PC-3 (cell line): Measurements from ENCODE around the gene HAND2. TPM values are rescaled to one million over a fixed set of nuclear protein-coding genes. Genes with fewer than 3 reads are reported as not detected.

Experiments used
- ATAC-seq: fragments of 200-7000 bp; cut with Tn5 transposase; 2 replicates; pipeline ENCODE4 v1.9.1; 2020; ENCODE audit warnings: mild to moderate bottlenecking, moderate library complexity
- BruUV-seq: library from RNA; stranded (reverse); fragments of 400-500 nt; replicated peaks from 2 replicates; lab custom pipeline; 2021; lab: Mats Ljungman, UMichigan
- CTCF ChIA-PET: fragments of 300-600 bp; sonication (Branson Sonifier 250); formaldehyde crosslinking; loops from one replicate; lab custom pipeline; 2022; ENCODE audit warnings: antibody characterized with exemption; lab: Charles Lee
- POLR2A ChIA-PET: fragments of 300-600 bp; sonication (Branson Sonifier 250); formaldehyde crosslinking; loops from one replicate; lab custom pipeline; 2022; ENCODE audit warnings: antibody characterized with exemption; ENCODE audit not compliant: unreplicated experiment; lab: Charles Lee
- DNase-seq: peaks from one replicate; pipeline ENCODE4 v3.0.0-alpha.2; 2015
- H2AFZ ChIP-seq: fragments of 300-600 bp; sonication (generic); 2 replicates; pipeline ENCODE4 v1.6.0; 2016; ENCODE audit warnings: antibody characterized with exemption, low read length
- H3F3A ChIP-seq: fragments of 300-600 bp; sonication (generic); one replicate; pipeline ENCODE4 v1.6.0; 2017; ENCODE audit warnings: antibody characterized with exemption, low read length, control low read depth, mild to moderate bottlenecking; ENCODE audit not compliant: unreplicated experiment
- H3K27ac ChIP-seq: fragments of 300-600 bp; sonication (generic); 2 replicates; pipeline ENCODE4 v1.5.1; 2016; ENCODE audit warnings: mild to moderate bottlenecking, low read length
- H3K27me3 ChIP-seq: fragments of 300-600 bp; sonication (generic); 2 replicates; pipeline ENCODE4 v1.6.1; 2016; ENCODE audit warnings: low read length, mixed read lengths
- H3K36me3 ChIP-seq: fragments of 300-600 bp; sonication (generic); 2 replicates; pipeline ENCODE4 v1.6.1; 2016; ENCODE audit warnings: low read depth, mixed run types, low read length, mixed read lengths
- H3K4me1 ChIP-seq: fragments of 300-600 bp; sonication (generic); 2 replicates; pipeline ENCODE4 v1.5.1; 2016; ENCODE audit warnings: low read length; ENCODE audit not compliant: insufficient read depth
- H3K4me2 ChIP-seq: fragments of 300-600 bp; sonication (generic); 2 replicates; pipeline ENCODE4 v1.6.0; 2016; ENCODE audit warnings: low read length
- H3K4me3 ChIP-seq: fragments of 300-600 bp; sonication (generic); 2 replicates; pipeline ENCODE4 v1.5.1; 2016; ENCODE audit warnings: mild to moderate bottlenecking, low read length, mixed read lengths
- H3K79me2 ChIP-seq: fragments of 300-600 bp; sonication (generic); 2 replicates; pipeline ENCODE4 v1.6.1; 2017; ENCODE audit warnings: low read length, mixed read lengths
- H3K9ac ChIP-seq: fragments of 300-600 bp; sonication (generic); 2 replicates; pipeline ENCODE4 v1.6.0; 2016; ENCODE audit warnings: mild to moderate bottlenecking, low read length
- H3K9me2 ChIP-seq: fragments of 300-600 bp; sonication (generic); replicated peaks from 2 replicates; pipeline ENCODE4 v1.6.1; 2016; ENCODE audit warnings: mixed run types, low read length, mixed read lengths
- H3K9me3 ChIP-seq: fragments of 300-600 bp; sonication (generic); 2 replicates; pipeline ENCODE4 v1.6.1; 2016; ENCODE audit warnings: low read length, mixed read lengths
- H4K20me1 ChIP-seq: fragments of 300-600 bp; sonication (generic); 2 replicates; pipeline ENCODE4 v1.6.1; 2016; ENCODE audit warnings: low read length, mixed read lengths
- EZH2 ChIP-seq: fragments of 300-600 bp; sonication (generic); IDR thresholded peaks from one replicate; pipeline ENCODE4 v1.6.1; 2017; ENCODE audit warnings: antibody characterized with exemption, mild to moderate bottlenecking, low read length; ENCODE audit not compliant: unreplicated experiment
- EZH2phosphoT487 ChIP-seq: fragments of 300-600 bp; sonication (generic); IDR thresholded peaks from 2 replicates; pipeline ENCODE4 v1.6.1; 2018; ENCODE audit warnings: mild to moderate bottlenecking, antibody characterized with exemption, low read length, borderline replicate concordance
- intact Hi-C: fragments of 100-400 bp; cut with micrococcal nuclease; formaldehyde crosslinking; loops from 2 replicates; pipeline ENCODE4 v1.9.0; 2023
- total RNA-seq: library from RNA; depleted of rRNA; stranded (reverse); fragments of >200 nt; gene quantifications from 2 replicates; pipeline ENCODE4 v1.2.3, GENCODE V29; 2014
- TF ChIP-seq, protein P1 (sequence below): fragments of 300-600 bp; sonication (generic); conservative IDR thresholded peaks from 2 replicates; pipeline ENCODE4 v1.5.1; 2017; ENCODE audit warnings: antibody characterized with exemption, low read depth, mild to moderate bottlenecking, low read length

The HAND2 gene
- total RNA-seq, 1 experiment from 2014 or later = not detected

DNA sequence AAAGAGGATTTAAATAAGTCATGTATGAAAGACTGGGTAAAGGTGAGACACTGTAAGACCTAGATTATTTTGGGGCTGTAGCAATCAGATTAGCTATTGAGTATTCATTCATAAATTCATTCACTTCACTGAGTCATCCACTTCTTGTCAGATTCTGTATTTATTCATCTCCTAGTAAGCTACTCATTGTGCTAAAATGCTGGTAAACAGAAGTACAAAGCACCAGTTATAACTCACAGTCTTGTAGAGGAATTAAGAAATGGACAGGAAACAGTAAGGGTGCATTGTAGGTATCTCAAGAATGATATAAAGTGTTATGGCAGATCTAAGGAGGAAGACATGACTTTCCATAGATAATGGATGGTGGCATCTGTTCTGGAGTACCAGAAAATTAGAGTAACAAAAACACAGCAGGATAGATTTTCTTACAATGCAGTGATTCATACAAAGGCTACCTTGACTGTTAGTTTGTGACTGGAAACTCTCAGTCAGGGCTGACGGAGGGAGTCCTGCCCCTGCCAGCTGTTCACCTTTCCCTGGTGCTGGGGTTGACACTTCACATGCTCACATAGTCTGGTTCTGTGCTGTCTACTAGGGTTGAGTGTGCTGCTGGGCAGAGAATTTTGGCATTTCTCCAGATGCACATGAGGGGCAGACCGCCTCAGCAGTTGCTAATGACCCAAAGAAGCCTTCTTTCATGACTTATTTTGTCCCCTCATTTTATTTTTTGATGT lies 26.5 kb upstream of the HAND2 start:
- ChIA-PET POLR2A (no interaction called here), CTCF (no interaction called here)
- Histone ChIP-seq H3K27me3 (peaks cover 64% of the 10 kb centered on the region), H3K27ac (no peak overlapping the region), H3K9me3 (no peaks in the 10 kb centered on the region), H3K4me3 (no peak overlapping the region), H3K4me2 (no peak overlapping the region), H3K79me2 (no peaks in the 10 kb centered on the region), H3K9ac (no peak overlapping the region), H3K9me2 (no peaks in the 10 kb centered on the region), H3K4me1 (no peaks in the 10 kb centered on the region), H2AFZ (no peak overlapping the region), H3F3A (no peaks in the 10 kb centered on the region), H4K20me1 (no peaks in the 10 kb centered on the region), H3K36me3 (no peaks in the 10 kb centered on the region)
- BruUV-seq = no TSS peak
- DNase-seq (no peak), ATAC-seq (no peak)
- intact Hi-C loops = no loop called here
- TF ChIP-seq EZH2 (no peak), EZH2phosphoT487 (no peak)
- TF ChIP-seq, protein P1, sequence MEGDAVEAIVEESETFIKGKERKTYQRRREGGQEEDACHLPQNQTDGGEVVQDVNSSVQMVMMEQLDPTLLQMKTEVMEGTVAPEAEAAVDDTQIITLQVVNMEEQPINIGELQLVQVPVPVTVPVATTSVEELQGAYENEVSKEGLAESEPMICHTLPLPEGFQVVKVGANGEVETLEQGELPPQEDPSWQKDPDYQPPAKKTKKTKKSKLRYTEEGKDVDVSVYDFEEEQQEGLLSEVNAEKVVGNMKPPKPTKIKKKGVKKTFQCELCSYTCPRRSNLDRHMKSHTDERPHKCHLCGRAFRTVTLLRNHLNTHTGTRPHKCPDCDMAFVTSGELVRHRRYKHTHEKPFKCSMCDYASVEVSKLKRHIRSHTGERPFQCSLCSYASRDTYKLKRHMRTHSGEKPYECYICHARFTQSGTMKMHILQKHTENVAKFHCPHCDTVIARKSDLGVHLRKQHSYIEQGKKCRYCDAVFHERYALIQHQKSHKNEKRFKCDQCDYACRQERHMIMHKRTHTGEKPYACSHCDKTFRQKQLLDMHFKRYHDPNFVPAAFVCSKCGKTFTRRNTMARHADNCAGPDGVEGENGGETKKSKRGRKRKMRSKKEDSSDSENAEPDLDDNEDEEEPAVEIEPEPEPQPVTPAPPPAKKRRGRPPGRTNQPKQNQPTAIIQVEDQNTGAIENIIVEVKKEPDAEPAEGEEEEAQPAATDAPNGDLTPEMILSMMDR = no peak

DNA sequence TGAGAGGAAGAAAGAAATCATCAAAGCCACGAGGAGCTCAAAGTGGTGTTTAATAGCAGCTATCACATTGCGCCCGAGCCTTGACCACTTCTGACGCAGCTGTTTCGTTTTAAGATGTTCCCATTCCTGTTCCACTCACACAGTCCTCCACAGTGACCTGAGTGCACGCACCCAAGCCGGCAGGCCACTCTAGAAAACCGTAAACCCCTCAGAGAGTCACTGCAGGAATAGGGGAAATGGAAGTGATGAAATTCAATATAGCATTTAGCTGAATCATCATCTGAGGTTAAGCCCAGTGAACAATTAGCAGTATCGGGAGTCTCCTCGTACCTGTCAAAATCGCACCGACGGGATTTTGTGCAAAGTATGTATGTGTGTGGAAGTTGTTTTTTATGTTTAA lies 17.9 kb upstream of the HAND2 start:
- TF ChIP-seq, protein P1 = no peak
- TF ChIP-seq EZH2 = no peak
- TF ChIP-seq EZH2phosphoT487 = no peak
- intact Hi-C loops = no loop called here
- DNase-seq = no peak
- H3K9me2 ChIP-seq = no peaks in the 10 kb centered on the region
- no peaks in the 10 kb centered on the region for H3K9me3 ChIP-seq
- no peaks in the 10 kb centered on the region for H3K36me3 ChIP-seq
- no peak overlapping the region for H2AFZ ChIP-seq
- ATAC-seq = no peak
- H3K4me1 ChIP-seq = no peaks in the 10 kb centered on the region
- peaks cover 81% of the 10 kb centered on the region for H3K27me3 ChIP-seq
- ChIA-PET CTCF (no interaction called here), POLR2A (no interaction called here)
- peak overlapping the region; percentile 30; the same call in 1 of the 2 replicates for H3K4me2 ChIP-seq
- H3F3A ChIP-seq = no peaks in the 10 kb centered on the region
- no peak overlapping the region for H3K4me3 ChIP-seq
- BruUV-seq = no TSS peak
- no peak overlapping the region for H3K9ac ChIP-seq
- H3K27ac ChIP-seq = no peak overlapping the region
- no peaks in the 10 kb centered on the region for H3K79me2 ChIP-seq
- no peaks in the 10 kb centered on the region for H4K20me1 ChIP-seq

DNA sequence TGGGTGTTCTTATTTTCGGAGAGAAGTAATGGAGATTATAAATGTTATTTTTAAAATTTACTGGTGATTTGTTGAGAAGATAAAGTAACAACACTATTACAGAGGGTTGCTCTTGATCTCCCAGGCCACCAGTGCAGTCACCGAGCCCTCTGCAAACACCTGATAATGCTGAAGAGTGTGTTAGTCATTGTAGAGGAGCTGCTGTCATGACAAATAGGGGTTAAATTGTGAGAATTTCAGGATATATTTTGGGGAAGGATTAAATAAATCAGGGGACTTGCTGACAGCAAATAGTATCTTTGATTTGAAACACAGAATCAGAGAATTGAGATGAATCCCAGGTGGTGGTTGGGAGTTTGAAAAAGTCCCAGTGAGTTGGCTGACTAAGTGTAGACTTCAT lies 16.7 kb upstream of the HAND2 start:
- H3F3A ChIP-seq = no peaks in the 10 kb centered on the region
- peaks cover 89% of the 10 kb centered on the region for H3K27me3 ChIP-seq
- no peak for TF ChIP-seq EZH2phosphoT487
- TF ChIP-seq, protein P1 = no peak
- TF ChIP-seq EZH2 = no peak
- H3K4me1 ChIP-seq = no peaks in the 10 kb centered on the region
- ChIA-PET POLR2A (no interaction called here), CTCF (no interaction called here)
- no peak overlapping the region for H2AFZ ChIP-seq
- no peaks in the 10 kb centered on the region for H3K36me3 ChIP-seq
- no peak overlapping the region for H3K27ac ChIP-seq
- H3K4me2 ChIP-seq = no peak overlapping the region
- no peak overlapping the region for H3K9ac ChIP-seq
- H4K20me1 ChIP-seq = no peaks in the 10 kb centered on the region
- no peaks in the 10 kb centered on the region for H3K9me3 ChIP-seq
- H3K79me2 ChIP-seq = no peaks in the 10 kb centered on the region
- H3K4me3 ChIP-seq = no peak overlapping the region
- intact Hi-C loops = no loop called here
- no peak for ATAC-seq
- no TSS peak for BruUV-seq
- no peaks in the 10 kb centered on the region for H3K9me2 ChIP-seq
- no peak for DNase-seq
